HG03064 (cell line): ENCODE measurements around the gene RBCK1.
"Not testable (repeated sequence)": the region's sequence is repeated elsewhere in the genome, so short reads cannot be mapped to it uniquely, and the experiment has no call there.

Experiments
- ATAC-seq: cut with Tn5 transposase; IDR thresholded peaks from one replicate; pipeline ENCODE4 v1.9.1; 2021; ENCODE audit warnings: low read depth; ENCODE audit not compliant: unreplicated experiment

RBCK1 gene

GRCh38 chr20:461254-462198, 53.4 kb downstream of the RBCK1 start:
- peak; percentile 37 for ATAC-seq

GRCh38 chr20:462199-462991, 54.3 kb downstream of the RBCK1 start, which contains the start of gene TBC1D20:
Gene TBC1D20 (minus strand): TSS chr20:462533. CDS start chr20:462405, 128 bp downstream.
- ATAC-seq: peak; percentile 90

- ATAC-seq: no peak
Observed at GRCh38 chr20:467755-468154, 59.7 kb downstream of the RBCK1 start.

- no peak for ATAC-seq
Observed at GRCh38 chr20:469746-470490, 61.8 kb downstream of the RBCK1 start.

GRCh38 chr20:472137-472846, 64.2 kb downstream of the RBCK1 start:
- no peak for ATAC-seq

- ATAC-seq: no peak
Observed at GRCh38 chr20:472889-473292, 64.8 kb downstream of the RBCK1 start.

- no peak for ATAC-seq
Observed at GRCh38 chr20:474581-474980, 66.5 kb downstream of the RBCK1 start.

GRCh38 chr20:475463-476357, 67.6 kb downstream of the RBCK1 start:
- ATAC-seq: no peak

GRCh38 chr20:476561-477249, 68.6 kb downstream of the RBCK1 start:
- ATAC-seq: not testable (repeated sequence)

GRCh38 chr20:478010-478948, 70.2 kb downstream of the RBCK1 start:
- no peak for ATAC-seq

- no peak for ATAC-seq
Observed at GRCh38 chr20:478949-479429, 70.9 kb downstream of the RBCK1 start.

GRCh38 chr20:479487-479886, 71.4 kb downstream of the RBCK1 start:
- no peak for ATAC-seq

- no peak for ATAC-seq
Observed at GRCh38 chr20:480044-480443, 71.9 kb downstream of the RBCK1 start.

- no peak for ATAC-seq
Observed at GRCh38 chr20:481167-481566, 73.1 kb downstream of the RBCK1 start.
